GM12891 (cell line): ENCODE results near the gene DNAJB9.

Experiments used
- POLR2A ChIP-seq: IDR thresholded peaks from 2 replicates; pipeline ENCODE4 v1.6.1; 2011; ENCODE audit warnings: low read depth, low read length, control low read depth
- POLR2AphosphoS5 ChIP-seq: IDR thresholded peaks from 2 replicates; pipeline ENCODE4 v1.6.1; 2011; ENCODE audit warnings: low read depth, low read length, control low read depth
- POU2F2 ChIP-seq: IDR thresholded peaks from 2 replicates; pipeline ENCODE4 v1.6.1; 2011; ENCODE audit warnings: low read depth, mild to moderate bottlenecking, control low read depth, low read length, moderate library complexity
- SPI1 ChIP-seq: IDR thresholded peaks from 2 replicates; pipeline ENCODE4 v1.6.1; 2011; ENCODE audit warnings: low read depth, low read length, control low read depth
- TAF1 ChIP-seq: IDR thresholded peaks from 2 replicates; pipeline ENCODE4 v1.6.1; 2011; ENCODE audit warnings: low read depth, low read length, control low read depth

DNA sequence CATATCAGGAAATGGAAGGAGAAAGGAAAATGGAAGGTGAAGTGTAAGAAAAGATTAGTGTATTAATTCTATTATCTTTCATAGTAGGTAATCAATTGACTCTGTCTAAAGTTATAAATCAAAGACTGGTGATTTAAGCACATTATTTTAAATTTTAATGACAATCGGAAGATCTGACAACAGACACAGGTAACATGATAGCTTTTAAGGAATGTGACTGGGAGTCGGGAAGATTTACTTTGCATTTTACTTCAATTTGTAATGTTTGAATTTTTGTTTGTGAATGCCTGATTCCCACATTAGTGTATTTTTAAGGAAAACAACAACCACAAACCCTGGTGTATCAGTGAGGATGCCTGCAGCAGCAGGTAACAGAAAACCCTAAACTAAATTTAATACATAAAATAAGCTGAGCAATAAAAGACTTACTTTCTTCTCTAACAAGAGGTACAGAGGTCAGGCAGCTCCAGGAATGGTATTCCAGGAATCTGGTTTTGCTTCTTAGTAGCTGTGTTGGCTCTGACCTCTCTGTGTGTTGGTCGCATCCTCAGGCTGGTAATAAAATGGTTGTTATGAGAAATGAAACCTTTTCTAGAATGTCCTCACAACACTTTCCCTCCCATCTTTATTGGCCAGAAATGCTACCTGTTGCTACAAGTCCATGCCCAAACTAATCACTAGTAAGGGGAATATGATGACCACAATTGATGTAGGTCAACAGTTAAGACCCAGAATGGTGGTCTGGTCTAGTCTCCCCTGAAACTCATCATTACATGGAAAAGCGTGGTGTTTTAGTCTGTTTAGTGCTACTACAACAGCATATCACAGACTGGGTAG, 12.2 kb downstream of the DNAJB9 start:
- TF ChIP-seq TAF1 (no peak), POLR2AphosphoS5 (no peak), POLR2A (no peak), SPI1 (no peak), POU2F2 (no peak)
